NCI-H2227 (cell line): ENCODE data around the gene NADSYN1.

ENCODE experiments used
- DNase-seq: peaks from one replicate; lab custom pipeline; 2025; ENCODE audit not compliant: unreplicated experiment; lab: John Stamatoyannopoulos, UW

Gene NADSYN1

DNA sequence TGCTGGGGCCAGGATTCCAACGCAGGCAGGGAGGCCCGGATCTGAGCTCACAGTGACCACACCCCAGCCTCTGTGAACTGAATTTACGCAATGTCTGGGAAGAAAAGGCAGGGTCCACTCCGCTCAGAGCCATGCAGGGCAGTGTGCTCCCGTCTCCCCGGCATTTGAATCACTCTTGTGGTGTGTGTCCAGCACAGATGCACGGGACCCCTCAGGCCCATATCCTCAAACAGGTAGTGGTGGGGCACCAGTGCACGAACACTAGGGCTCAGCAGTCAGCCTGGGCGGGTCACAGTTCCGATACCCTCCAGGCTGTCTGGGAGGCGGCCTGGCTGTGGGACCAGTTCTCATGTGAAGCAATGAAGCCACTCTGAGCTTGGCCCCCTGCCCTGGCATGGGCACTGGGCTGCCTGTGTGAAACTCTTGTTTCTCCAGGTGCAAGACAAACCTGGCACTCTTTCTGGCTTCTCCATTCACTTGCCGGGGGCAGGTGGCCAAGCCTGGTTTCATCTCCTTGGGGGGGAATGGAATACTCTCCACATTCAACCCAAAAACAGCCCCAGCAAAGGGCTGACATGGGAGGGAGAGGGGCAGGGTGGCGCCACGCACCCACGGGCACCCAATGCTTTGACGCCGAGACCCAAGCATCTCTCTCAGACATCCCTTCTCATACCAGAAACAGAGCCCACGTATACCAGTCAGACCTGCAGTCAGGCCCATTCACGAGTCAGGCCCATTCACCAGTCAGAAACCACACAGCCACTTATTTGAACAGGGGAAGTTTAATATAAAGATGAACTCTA lies 19.2 kb upstream of the NADSYN1 start:
- no peak for DNase-seq

DNA sequence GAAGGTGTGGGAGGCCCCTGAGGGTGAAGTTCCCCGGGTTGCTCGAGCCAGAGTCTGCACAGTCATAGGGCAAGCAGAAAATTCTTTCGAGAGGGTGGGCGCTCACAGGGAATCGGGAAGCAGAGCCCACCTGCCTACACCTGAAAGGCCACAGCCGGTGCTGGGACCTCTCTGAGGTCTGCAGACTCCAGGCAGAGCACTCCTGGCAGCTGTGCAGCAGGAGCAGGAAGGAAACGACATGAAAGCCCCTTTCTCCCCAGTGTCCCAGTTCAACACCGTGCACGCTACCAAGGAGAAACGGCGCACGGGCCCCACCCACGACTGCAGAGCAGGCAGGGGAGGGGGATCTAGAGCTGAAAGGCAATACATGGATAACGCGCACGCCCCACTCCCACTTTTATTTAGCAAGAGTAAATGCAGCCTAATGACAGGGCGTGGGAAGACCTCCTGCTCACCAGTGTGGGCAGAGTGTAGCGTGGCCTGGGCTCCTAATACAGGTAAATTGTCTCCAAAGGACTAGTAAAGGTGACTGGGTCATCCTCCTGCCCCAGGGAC lies 18.4 kb upstream of the NADSYN1 start:
- no peak for DNase-seq

DNA sequence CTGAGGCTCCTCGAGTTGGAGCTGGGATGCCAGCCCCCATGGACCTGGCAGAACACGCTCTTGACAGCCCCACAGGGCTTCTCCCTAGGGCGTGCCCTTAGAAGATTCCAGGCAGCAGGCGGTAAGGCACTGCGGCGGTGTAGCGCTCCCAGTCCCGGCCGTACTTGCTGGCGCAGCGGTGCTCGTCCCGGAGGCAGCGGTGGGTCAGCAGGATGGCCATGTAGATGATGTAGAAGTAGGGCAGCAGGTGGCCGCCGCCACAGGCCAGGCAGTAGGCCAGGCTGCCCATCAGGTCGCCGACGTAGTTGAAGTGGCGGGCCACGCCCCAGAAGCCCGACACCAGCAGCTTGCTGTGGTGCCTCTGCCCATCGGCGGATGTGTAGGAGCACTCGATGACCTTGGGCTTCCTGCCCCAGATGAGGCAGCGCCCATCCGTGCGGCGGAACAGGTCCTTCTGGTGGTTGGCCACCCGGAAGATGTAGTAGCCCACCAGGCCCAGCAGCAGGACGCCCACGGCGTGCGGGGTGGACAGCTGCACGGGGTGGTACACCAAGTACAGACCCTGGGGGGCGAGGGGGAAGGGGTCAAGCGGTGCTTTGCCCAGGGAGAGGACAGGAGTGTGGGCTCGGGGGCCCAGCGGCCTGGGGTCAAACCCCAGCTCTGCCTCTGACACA lies 17.6 kb upstream of the NADSYN1 start:
- no peak for DNase-seq

DNA sequence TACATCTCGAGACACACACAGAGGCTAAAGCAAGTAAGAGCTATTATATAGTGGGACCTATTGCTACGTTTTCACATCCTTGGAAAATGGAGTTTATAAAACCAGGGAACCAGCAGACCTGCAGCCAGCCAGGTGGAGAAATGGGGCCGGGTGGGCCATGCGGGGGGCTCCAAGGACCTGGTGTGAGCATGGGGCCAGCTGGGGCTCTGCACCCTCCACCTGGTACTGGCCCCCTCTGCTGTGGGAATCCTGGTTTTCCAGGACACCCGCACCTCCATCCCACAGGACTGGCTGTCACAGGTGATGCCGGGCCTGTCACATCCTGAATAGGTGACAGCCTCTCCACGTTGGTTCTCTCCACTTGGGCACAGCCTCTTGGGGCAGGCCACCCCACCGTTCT lies 16.1 kb upstream of the NADSYN1 start:
- DNase-seq, result no peak

DNA sequence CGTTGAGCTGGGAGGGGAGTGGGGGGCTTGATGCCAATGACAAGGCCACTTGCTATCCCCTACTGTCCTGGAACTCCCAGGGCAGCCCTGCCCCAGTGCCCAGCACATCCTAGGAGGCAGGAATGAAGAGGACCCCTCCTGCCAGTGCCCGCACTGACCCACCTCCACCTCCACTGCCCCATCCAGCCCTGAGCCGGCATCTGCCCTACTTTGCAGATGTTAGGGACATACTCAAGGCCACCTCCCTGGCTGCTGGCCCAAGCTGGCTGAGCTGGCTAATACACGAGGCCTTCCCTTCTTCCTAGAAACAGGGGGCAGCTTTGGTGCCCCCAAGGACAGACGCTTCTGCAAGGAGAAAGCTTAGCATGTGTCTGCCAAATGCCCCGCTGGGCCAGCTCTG lies 15.6 kb upstream of the NADSYN1 start:
- DNase-seq, result no peak

DNA sequence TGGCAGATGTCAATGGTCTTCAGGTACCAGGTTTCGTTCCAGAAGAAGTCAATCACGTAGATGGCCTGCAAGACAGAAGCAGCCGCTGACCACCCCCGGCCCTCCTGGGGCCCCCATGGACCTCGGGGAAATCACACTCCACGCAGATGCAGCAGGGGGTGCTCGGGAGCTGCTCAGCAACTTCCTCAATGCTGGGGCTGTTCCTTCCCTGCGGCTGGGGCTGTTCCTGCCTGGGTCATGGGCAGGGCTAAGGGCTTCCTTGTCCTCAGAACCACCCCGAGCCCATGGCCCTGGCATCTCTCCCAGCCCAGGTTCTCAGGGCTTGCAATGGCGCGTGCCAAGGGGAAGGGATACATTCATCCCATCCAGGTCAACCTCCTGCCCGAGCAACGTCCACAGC lies 15.1 kb upstream of the NADSYN1 start:
- no peak for DNase-seq

DNA sequence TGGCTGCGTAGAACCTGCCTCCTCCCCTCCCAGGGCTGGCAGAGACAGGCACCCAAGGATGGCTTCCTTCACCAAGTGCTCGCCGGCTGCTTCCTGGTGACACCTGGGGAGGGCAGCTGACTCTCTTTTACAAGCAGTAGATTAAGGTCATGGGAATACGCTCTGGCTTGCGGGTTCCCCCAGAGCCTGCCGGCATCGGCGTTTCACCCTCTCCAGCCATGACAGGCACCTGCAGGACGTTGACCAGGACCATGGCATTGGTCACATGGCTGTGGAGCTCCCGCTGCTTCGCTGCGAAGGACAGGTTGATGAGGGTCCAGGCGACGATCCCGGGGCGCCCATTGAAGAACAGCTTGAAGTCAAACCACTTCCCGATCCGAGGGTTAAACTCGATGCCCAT lies 14.4 kb upstream of the NADSYN1 start:
- no peak for DNase-seq

DNA sequence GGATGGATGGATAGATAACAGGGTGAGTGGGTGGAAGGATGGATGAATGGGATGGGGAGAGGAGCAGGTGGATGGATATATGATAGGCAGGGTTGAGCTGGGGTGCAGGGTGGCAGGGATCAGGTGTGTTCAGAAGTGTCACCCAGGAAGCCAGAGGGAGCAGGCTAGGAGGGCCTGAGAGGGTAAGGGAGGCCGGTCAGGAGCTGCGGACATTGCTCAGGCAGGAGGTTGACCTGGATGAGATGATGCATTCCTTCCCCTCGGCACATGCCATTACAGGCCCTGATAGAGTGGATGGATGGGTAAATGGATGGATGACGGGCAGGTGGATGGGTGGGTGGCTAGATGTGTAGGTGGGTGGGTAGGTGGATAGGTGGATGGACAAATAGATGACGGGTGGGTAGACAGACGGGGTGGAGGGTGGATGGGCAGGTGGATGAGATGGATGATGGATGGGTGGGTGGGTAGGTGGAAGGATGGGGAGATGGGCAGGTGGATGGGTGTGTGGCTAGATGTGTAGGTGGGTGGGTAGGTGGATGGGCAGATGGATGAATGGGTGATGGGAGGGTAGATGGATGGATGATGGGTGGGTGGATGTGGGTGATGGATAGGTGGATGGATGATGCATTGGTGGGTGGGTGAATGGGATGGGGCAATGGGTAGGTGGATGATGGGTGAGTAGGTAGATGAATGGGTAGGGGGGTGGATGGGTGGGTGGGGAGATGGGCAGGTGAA lies 12.8 kb upstream of the NADSYN1 start:
- DNase-seq, result no peak

DNA sequence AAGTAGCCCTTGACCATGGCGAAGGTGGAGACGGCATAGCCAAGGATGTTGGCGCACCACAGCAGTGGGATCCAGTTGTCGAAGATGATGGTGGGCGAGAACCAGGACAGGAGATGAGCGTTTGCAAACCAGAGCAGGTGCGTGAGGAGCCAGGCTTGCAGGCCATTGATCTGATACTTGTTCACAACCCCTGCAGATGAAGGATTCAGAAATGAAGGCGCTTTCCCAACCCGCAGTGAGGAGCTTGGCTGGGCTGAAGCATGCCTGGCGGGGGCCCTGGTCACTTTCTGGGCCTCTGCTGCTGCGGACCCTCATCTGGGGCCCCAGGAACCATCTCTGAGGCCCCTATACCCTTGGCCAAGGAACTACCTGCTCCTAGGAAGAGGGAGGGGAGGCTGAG lies 11.8 kb upstream of the NADSYN1 start:
- no peak for DNase-seq

DNA sequence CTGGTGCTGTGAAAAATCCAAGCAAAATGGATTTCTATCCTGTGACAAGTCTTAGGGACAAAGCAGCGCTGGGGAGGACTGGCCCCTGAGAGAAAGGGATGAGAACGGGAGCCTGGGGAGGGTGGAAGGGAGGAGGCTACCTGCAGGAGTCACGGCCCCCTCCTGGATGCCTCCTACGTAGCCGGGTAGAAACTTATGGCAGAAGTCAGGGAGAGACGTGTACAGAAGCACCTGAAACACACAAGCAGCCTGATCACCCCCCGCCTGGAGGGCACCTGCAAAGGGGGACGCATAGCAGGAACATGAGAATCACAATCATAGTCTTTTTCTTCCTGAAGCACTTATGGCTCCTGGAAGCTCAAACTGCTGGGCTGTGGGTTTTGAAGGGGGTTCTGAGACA lies 10.9 kb upstream of the NADSYN1 start:
- no peak for DNase-seq

DNA sequence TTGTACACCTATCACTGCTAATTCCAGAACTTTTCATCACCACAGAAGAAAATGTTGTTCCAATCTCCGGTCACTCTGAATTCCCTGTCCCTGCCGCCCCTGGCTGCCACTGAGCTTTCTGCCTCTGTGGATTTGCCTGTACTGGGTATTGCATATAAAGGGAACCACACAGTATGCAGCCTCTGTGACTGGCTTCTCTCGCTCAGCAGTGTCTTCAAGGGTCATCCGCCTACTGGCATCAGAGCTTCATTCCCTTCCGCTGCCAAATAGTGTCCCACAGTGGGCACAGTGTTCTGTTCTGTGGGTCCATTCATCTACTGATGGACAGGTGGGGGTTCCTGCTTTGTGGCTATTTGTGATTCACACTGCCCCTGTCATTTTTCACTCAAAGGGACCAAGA lies 10.1 kb upstream of the NADSYN1 start:
- DNase-seq, result no peak

DNA sequence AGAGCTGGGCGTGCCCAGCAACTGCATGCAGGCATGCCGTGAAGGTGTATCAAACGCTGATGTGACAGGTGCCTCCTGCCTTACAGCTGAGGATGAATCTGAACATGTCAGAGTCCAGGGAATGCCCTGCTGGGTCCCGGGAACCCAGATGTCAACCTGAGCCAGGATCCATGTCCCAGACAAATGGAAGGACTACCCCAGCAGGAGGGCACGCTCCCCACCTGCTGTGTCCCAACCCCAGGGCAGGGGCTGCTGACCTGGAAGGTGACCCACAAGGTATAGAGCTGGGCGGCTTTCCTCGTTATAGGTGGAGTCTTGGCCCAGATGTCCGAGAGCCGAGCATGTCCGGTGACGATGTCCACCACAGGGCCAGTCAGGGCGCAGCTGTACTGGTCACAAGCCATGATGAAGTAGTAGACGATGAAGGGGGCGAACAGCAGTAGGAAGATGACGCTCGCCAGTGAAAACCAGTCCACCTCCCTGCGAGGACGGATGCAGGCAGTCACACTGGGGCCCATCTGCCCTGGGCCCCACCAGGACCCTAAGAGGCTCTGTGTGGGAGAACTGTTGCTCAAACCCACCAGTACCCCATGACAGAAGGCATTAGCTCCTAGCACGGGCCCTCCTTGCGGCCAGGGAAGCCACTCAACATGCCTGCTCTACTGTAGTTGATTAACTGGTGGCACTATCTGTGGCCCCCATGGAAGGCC lies 9.1 kb upstream of the NADSYN1 start:
- no peak for DNase-seq

DNA sequence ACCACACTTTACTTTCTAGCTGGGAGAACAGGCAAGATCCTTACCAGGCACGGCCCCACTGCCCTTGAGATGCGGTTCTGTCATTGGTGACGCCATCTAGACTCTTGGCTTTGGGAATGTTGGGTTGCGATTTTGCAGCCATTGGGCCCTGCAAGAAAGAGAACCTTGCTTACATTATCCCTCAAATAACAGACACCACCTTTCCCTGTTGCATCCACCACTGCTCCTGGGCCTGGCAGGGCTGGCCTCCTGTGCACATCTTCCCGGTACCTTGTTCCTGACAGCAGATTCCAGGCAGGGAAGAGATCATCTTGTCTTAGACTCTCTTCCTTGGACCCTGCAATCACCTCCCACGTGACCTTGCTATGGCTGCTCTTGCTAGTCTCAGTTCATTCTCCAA lies 8.2 kb upstream of the NADSYN1 start:
- DNase-seq, result no peak

DNA sequence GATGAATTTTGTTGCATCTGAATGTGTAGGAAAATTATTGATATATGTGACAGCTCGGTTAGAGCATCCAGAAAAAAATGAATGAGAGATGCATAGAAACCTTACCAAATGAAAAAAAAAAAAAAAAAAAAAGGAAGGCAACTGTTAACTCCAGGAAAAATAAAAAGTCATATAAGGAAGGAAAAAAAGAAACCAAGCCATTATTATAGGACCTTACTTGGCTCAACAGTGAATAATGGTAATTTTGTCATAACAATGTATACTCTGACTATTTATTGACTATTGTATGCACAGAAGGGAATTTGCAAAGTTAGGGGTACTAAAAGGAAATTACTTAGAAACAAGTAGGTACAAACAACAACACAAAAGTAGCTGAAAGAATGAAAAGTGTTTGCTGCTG lies 6.9 kb upstream of the NADSYN1 start:
- no peak for DNase-seq

DNA sequence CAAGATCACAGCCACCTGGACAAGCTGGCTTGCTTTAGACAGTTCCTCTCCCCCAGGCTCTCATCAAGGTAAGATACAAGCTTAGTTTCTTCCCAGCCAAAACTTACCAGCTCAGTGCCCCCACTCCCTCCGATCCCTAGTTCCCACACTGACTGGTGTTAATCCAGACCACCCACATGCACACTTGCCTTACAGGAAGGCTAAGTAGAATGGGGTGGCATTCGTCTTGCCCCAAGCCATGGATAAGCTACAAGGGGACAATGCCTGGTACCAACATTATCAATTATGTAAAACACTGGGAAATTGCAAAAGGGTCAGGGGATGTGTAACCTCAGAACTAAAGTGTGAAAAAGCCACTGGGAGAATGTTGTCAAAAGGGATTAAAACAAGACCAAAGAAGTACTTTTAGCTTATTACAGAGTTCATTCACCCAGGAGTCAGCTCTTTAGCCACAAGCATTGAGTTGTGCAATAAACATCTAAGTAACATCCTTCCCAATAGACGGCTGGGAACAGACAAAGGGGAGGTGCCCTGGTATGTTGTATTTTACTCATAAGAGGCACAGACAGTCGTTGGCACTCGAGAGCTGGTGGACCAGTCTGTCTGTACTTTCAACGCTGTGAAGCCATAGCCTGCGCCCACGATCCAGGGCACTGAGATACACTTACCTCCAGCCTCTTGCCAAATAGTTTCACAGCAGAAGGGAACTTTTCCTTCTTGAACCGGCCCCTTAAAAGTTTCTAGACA lies 5.9 kb upstream of the NADSYN1 start:
- DNase-seq, result no peak

DNA sequence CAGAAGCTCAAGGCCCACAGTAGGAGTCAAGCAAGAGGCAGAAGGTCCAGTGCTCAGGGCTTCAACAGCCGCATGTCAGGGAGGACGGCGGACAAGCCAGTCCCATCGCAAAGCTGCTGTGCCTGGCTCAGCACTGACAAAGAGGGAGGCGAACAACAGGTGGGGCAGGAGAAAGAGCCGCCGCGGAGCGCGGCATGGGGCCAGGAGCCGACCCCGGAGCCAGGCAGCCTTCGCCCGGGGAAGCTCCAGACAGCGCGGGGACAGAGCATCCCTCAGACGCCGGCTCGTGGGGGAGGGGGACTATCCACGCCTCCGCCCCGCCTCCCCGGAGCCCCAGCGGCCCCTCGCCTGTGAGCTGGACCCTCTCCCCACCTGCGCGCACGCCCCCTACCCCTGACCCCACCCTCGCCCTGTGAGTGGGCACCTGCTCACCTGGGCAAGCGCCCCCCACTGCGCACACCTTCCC lies 5.2 kb upstream of the NADSYN1 start:
- peak; percentile 72 for DNase-seq

DNA sequence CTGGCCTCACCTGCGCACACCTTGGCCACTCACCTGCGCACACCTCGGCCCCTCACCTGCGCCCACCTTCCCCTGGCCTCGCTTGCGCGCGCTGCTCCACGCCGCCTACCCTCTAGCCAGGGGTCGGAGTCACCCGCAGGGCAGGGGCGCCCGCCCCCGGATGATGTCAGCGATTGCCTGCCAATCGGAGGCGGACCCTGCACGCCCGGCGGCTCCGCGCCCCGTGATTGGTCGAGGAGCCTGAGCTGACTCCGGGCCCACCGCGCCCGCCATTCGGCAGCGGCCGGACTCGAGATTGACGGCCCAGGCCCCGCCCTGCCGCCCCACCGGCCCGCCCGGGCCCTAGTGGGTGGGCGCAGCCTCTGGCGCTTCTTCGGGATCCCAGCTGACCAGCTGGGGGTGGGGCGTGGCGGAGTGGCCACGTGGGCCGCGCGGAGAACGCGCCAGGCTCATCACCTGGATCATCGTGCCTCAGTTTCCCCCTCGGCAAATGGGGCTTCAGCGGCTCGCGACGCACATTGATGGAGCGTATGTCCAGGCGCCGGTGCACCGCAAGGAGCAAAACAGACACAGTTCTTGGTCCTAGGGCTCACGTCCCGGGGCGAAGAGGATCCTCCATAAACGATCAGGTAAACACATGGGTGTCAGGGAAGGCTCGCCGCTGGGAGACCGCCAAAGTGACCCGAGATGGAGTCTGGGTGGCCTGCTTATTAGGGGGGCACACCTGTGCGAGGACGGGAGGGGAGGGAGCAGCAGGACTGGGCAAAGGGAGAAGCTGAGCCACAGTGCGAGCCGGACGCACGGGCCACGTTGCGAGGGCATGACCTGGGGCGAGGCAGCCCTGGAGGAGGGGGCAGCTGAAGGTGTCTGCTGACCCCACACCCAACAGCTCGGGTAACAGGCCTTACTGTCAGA lies 4.5 kb upstream of the NADSYN1 start, which contains the start of gene DHCR7:
Gene DHCR7, minus strand, starts transcription at position 137 of the 915 bp plus-strand sequence. CDS start 3,441 bp downstream, outside the sequence.
- DNase-seq, result peak; percentile 98

DNA sequence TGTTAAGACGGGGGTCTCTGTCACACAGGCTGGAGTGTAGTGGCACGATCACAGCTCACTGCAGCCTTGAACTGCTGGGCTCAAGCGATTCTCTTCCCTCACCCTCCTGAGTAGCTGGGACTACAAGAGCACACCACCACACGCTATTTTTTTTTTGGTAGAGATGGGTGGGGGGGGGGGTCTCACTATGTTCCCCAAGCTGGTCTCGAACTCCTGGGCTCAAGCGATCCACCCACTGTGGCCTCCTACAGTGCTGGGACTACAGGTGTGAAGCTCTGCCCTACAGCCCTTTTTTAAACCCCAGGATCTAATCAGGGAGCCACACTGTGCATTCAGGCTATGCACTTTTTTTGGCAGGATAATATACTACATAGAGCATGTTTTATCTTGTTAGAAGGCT lies 3.4 kb upstream of the NADSYN1 start:
- DNase-seq, result no peak

DNA sequence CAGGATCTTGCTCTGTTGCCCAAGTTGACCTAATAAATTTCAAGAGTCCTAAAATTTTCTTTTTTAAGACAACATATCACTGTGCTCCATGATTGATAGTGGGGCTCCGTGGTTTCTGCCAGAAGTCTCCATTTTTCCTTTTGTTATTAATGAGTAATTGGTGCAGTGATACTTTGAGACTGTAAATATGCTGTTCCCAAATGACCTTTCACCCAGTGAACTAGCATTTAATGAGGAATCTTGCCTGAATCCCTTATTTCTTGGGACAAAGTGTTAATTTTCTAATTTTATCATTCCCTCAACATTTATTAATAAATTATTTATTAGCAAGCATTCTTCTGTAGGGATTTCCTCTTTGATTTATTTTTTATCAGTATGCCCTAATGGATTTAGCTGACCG lies 2.5 kb upstream of the NADSYN1 start:
- DNase-seq, result no peak
